HG03558 (cell line): ENCODE results near the gene SLC16A7.
"Not testable (repeated sequence)": the region's sequence is repeated elsewhere in the genome, so short reads cannot be mapped to it uniquely, and the experiment has no call there.

Source experiments
- ATAC-seq: cut with Tn5 transposase; IDR thresholded peaks from one replicate; pipeline ENCODE4 v1.9.1; 2021; ENCODE audit warnings: moderate number of reproducible peaks; ENCODE audit not compliant: unreplicated experiment; ENCODE audit errors: extremely low read depth

SLC16A7 gene, protein sequence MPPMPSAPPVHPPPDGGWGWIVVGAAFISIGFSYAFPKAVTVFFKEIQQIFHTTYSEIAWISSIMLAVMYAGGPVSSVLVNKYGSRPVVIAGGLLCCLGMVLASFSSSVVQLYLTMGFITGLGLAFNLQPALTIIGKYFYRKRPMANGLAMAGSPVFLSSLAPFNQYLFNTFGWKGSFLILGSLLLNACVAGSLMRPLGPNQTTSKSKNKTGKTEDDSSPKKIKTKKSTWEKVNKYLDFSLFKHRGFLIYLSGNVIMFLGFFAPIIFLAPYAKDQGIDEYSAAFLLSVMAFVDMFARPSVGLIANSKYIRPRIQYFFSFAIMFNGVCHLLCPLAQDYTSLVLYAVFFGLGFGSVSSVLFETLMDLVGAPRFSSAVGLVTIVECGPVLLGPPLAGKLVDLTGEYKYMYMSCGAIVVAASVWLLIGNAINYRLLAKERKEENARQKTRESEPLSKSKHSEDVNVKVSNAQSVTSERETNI

GRCh38 chr12:59595883-59596540 lies at the start of gene SLC16A7:
Gene SLC16A7, plus strand, starts transcription at chr12:59596029. Its CDS starts 108,773 bp downstream, at chr12:59704802.
- peak; percentile 33 for ATAC-seq

GRCh38 chr12:59548930-59549329 lies 46.9 kb upstream of the SLC16A7 start:
- no peak for ATAC-seq

DNA sequence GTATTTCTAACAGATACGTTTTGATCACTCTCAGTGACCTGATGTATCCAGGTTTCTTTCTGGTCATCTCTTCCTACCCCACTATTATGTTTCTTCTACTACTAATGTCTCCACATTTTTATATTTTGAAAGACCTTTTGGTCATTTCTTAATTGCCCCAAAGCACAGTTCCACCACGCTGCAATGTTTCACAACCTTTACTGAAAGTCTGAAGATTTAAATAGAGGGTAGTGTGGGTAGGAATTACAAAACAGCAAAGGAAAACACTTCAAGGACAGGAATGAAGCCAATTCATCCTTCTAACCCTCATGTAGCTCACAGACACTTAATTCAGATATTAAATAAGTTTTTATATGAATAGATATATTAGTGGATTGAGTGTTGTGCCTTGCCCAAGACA lies 36.1 kb upstream of the SLC16A7 start:
- ATAC-seq = no peak

DNA sequence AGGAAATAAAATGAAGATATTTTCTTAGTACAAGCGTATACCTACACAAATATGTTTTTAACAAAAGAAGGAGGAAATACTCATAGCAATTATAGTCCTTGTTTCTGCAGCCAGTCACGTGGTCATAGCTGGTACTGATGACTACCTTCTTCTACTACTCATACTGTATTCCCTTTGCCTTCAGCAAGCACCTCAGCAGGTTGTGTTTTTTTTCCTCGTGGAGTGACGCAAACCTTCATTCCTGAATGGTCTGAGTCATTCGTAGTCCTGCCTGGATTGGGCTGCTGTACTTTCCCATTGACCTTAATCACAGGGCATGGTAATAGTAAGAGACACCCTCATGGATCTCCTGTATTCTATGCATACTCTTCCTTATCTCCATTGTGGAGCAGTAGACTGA lies 25.7 kb upstream of the SLC16A7 start:
- no peak for ATAC-seq

DNA sequence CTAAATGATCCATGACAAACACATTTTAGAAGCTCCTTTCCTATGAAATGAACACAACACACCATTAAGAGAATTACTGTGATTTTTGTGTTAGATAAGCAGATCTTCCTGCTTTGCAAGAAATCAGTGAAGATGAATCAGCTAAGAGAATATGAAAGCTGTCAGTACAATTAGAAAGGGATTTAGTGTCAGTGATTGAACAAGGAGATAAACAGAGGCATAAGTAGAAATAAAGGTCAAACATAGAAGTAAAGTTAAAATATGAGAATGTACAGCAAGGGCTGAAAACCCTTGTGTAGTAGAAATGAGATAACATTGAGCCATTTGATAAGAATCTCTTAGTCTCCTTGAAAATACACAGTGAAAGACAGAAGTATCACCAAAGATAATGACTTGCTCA lies 21.4 kb upstream of the SLC16A7 start:
- ATAC-seq = no peak

GRCh38 chr12:59575826-59576225 lies 20.0 kb upstream of the SLC16A7 start:
- ATAC-seq = no peak

DNA sequence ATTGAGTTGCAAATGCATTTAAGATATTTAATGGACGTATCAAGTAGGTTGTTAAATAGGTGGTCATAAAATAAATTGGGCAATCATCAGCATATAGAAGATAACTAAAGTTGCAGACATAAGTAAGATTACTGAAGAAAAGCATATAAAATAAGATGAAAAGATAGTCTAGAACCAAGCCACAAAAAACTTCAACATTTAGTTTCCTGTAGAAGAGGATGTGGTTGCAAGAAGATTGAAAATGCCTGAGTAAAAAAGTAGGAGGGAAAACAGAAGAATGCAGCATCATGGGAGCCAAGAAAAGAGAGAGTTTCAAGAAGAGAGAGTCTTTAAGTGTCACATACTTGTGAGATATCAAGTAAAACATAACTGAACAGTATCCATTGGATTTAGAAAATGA lies 17.6 kb upstream of the SLC16A7 start:
- ATAC-seq = no peak

DNA sequence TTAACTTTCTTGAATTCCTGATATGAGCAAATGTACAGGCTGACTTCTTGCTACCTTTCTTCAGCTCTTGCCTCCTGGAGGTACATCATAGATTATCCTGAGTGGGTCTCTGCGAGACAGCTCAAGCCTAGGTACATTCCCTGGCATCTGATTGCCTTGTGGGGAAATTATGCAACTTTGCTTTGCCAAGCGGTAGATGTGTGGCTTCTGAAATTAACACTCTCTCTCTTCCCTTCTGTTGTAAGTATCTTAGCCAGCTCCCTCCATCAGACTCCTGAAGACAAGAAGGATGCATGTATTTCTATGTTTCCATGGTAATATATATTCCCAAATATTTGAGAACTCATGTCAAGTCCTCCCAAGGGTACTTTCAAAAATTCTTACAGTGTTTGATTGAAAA lies 16.2 kb upstream of the SLC16A7 start:
- ATAC-seq = no peak

GRCh38 chr12:59580050-59580449 lies 15.8 kb upstream of the SLC16A7 start:
- no peak for ATAC-seq

- ATAC-seq = no peak
Measured at GRCh38 chr12:59583003-59583712, 12.7 kb upstream of the SLC16A7 start.

- no peak for ATAC-seq
Measured at GRCh38 chr12:59587710-59588109, 8.1 kb upstream of the SLC16A7 start.

- ATAC-seq = no peak
Measured at GRCh38 chr12:59593761-59594160, 2.1 kb upstream of the SLC16A7 start.

- ATAC-seq = no peak
Measured at GRCh38 chr12:59594943-59595500, 807 bp upstream of the SLC16A7 start.

GRCh38 chr12:59595565-59595882 lies 305 bp upstream of the SLC16A7 start:
- ATAC-seq = no peak

DNA sequence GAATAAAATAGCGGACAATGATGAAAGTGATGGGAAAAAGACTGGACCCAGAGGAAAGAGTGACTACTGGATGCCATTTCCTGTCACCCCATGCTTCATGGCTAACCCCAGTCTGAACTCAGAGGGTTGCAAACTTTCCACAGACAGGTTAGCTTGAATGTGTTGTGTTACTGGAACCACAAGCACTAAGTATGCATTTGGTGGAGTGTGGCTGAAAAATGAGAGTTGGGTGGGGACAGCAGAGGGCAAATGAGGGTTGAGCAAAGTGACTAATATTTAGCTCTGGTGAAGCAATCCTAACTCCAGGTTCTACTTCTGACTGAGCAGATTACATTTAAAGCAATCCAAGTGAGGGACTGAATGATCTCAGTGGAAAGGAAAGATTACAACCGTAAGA lies 1.6 kb downstream of the SLC16A7 start:
- ATAC-seq = peak; percentile 51

DNA sequence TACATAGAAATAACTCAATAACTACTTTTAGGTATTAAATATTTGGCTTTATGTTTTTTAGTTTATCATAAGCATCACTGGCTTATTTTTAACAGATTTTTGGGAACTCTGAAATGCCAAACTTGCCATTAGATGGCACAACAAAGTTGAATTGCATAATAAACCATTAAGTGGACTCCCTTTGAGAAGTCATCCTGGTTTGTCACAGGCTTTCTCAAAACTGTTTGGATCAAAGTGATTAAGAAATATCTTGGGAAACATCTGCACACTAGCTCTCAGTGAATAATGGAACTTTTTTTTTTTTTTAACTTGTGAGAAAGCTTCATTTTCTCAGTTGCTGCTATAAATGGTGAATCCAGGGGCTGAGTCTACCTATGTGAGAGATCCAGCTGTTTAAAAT lies 4.3 kb downstream of the SLC16A7 start:
- no peak for ATAC-seq

- ATAC-seq = no peak
Measured at GRCh38 chr12:59603754-59604153, 7.9 kb downstream of the SLC16A7 start.

- not testable (repeated sequence) for ATAC-seq
Measured at GRCh38 chr12:59612823-59613434, 17.1 kb downstream of the SLC16A7 start.

DNA sequence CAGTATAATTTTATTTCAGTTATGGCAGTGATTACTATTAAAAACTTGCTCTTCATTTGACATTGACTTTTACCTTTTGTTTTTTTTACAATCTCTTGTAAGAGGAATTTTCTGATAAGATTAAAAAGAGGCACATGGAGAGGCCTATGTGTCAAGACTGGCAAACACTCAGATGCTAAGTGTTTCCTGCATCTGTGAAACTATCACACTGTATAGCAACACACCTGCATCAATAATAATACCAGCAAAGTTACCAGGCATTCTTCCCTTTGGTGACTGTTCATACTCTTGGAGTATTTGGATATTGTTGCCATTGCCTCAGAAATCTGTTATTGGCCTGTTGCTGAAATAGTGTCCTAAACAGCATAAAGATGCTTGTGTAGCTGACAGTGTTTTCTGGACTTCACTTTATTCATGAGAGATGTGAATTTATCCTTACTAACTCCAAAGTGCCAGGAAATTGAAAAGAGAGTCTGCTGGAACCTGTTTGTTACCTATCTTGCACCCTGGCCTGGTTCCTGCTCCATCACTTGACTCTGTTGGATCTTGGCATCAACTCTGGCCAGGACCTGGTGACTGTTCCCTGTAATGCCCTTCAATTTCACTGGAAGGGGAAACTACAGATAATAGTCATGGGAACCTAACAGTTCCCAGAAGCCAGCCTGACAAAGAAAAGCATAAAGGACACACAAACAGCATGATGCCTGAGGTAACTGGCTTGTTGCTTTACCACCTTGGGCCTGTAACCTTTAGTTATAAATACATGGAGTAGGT lies 19.8 kb downstream of the SLC16A7 start:
- ATAC-seq = no peak
